GM21619 (cell line): ENCODE data around the gene CPZ.

ENCODE experiments used
- ATAC-seq: cut with Tn5 transposase; IDR thresholded peaks from one replicate; pipeline ENCODE4 v1.9.1; 2021; ENCODE audit not compliant: unreplicated experiment

The CPZ gene

DNA sequence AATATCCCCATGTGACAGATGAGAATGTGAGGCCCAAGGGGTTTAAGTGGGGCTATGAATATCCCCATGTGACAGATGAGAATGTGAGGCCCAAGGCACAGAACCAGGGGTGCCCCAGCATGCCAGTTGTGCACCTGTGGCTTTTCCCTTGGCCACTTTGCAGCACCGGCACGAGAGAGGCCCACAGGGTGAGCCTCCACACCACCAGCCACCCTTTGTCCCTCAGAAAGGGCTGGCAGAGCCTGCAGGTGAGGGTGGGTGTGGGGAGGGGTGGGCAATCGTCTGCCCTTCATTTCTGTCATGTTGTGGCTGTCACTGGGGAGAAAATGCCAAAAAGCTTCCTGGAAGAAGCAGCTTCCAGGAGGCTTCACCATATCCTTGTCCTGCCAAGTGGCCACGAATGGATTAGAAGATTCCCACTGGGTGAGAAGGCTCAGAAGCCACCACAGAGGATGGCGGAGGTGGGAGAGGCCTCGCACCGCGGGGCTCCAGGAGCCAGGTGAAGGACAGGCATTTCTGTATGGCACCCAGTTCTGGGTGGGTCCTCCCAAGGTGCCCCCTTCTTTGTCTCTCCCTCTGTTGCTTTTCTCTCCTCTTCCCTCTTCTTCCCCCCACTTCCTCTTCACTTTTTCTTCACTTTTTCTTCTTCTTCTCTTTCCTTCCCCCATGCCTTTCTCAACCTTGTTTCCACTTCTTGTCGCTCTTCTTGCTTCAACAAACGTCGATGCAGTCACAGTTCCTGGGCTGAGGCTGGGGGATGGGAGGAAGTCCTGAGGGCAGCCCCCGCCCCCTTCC lies 12.8 kb upstream of the CPZ start:
- no peak for ATAC-seq

GRCh38 chr4:8580321-8581093 lies 12.1 kb upstream of the CPZ start, which contains the start of gene GPR78:
GPR78 (plus strand) TSS chr4:8580392; CDS start chr4:8580983, 591 bp downstream.
- no peak for ATAC-seq

GRCh38 chr4:8581094-8581861 lies 11.3 kb upstream of the CPZ start:
- no peak for ATAC-seq

DNA sequence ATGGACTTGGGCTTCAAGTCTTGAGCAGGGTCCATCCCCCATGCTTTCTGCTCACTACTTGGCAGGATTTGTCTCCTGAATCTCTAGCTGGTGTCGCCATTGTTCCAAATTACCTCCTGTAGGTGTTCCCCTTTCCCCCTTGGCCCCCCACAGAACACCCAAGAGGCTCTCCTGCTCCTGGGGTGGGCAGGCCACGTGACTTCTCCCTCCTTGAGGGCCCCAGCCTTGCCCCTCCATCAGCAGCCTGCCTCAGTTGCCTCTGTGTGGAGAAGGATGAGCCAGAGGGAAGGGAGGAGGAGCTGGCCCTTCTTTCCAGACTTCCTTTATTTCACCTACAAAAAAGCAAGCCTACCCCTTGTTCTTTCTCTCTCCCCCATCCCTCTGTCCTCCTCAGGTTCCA lies 10.5 kb upstream of the CPZ start:
- ATAC-seq = no peak

- no peak for ATAC-seq
Measured at GRCh38 chr4:8582436-8582835, 10.1 kb upstream of the CPZ start.

- ATAC-seq = no peak
Measured at GRCh38 chr4:8582941-8583654, 9.5 kb upstream of the CPZ start.

- no peak for ATAC-seq
Measured at GRCh38 chr4:8583655-8584025, 8.9 kb upstream of the CPZ start.

DNA sequence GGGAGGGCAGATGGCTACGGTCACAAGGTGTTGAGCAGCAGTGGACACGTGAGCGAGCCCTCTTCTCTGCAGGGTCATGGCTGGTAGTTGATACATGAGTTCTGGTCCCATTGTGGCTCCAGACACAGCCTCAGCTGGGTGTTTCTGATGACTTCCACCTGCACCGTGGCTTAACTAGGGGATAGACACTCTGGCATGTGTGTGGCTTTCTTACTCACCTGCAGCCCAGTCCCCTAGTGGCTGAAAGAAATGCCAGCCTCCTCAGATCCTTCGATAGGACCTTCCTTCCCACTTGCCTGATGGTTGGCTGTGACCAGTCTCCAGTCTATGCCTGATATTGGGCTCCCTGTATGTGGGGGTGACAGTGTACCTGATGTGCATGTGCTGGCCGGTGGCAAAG lies 7.4 kb upstream of the CPZ start:
- ATAC-seq = no peak

DNA sequence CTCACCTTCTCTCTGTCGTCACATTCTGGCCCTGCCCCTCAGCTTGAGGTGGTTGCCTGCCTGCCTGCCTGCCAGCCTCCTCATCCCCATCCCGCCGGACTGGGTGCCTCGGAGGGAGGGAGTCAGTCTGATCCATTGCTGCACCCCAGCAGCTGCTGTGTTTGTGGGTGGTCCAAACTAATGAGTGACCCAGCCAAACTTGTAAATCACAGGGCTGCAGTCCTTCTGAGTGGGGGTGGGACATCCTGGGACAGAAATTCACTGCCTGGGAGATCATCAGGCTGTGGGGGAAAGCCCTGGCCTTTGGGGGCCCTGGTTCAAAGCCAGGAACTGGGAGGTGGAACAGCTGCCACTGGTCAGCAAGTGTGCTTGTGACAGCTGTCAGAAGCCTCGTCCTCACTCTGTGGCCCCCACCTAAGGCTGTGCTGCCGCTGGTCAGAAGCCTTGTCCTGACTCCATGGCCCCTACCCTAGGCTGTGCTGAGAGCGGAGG lies 6.8 kb upstream of the CPZ start:
- no peak for ATAC-seq

DNA sequence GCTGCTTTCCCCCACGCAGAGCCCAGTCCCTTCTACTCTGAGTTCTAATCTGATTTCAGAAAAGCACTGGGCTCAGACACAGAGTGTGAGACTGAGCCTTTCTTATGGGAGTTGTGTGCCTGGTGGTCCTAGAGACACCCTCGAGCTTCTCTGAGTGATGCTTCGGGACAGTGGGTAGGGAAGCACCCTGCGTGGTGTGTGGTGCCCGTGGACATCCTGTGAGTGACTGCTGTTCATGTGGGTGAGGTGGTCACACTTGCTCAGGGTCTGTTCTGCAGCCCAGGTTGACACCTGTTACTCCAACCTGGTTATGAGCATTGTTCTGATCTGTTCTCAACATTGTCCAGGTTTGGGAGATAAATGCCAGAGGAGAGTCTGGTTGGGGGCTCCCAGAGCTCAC lies 6.3 kb upstream of the CPZ start:
- ATAC-seq = no peak

DNA sequence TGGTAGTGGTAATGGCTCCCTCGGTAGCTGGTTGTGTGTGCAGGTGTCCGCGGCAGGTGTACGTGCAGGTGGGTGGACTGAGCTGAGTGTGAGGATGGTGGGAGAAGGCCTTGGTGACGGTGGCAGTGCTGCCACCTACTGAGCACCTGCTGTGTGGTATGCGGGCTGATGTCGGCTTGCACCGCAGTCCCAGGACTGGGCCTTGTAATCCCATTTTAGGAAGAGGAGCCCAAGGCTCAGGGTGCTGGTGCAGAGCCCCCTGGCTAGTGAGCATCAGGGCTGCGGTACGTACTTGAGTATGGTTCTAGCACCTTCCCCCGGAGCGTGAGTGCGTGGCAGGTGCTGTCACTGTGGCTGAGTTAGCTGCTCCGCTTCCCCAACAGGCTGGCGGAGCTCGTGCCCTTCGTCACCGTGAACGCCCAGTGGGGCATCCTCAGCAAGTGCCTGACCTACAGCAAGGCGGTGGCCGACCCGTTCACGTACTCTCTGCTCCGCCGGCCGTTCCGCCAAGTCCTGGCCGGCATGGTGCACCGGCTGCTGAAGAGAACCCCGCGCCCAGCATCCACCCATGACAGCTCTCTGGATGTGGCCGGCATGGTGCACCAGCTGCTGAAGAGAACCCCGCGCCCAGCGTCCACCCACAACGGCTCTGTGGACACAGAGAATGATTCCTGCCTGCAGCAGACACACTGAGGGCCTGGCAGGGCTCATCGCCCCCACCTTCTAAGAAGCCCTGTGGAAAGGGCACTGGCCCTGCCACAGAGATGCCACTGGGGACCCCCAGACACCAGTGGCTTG lies 5.7 kb upstream of the CPZ start:
- ATAC-seq = no peak

DNA sequence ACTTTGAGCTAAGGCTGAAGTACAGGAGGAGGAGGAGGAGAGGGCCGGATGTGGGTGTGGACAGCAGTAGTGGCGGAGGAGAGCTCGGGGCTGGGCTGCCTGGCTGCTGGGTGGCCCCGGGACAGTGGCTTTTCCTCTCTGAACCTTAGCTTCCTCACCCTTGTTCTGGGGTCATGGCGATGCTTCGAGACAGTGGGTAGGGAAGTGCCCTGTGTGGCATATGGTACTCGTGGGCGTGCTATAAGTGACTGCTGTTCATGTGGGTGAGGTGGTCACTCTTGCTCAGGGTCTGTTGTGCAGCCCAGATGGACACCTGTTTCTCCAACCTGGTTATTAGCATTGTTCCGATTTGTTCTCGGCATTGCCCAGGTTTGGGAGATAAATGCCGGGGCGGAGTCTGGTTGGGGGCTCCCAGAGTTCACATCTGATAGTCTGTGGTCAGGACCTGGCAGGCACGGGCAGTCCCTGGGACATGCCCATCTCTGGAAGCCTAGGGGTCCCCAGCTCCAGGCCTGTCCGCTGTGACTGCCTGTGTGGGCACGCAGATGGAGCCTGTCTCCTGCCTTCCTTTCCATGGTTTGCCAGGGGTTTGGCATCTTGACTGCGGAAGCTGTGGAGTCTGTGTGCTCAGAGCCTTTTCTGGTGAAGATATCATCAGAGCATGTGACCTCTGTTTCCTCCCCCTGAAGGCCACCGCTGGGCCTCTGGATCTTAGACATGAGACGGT lies 4.9 kb upstream of the CPZ start:
- ATAC-seq = no peak

DNA sequence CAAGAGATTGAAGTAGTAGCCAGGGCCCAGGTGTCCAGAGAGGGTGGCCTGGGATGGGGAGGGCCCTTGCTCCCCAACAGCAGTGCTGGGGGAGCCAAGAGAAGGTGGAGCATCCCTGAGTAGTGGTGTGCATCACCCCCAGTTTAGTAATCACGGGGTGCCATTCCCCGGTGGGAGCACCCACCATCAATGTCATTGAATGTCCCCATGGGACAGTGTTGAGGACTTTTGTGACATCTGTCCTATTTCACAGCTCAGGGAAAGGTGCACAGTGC lies 4.4 kb upstream of the CPZ start:
- ATAC-seq = no peak

- ATAC-seq = no peak
Measured at GRCh38 chr4:8589336-8589735, 3.2 kb upstream of the CPZ start.

DNA sequence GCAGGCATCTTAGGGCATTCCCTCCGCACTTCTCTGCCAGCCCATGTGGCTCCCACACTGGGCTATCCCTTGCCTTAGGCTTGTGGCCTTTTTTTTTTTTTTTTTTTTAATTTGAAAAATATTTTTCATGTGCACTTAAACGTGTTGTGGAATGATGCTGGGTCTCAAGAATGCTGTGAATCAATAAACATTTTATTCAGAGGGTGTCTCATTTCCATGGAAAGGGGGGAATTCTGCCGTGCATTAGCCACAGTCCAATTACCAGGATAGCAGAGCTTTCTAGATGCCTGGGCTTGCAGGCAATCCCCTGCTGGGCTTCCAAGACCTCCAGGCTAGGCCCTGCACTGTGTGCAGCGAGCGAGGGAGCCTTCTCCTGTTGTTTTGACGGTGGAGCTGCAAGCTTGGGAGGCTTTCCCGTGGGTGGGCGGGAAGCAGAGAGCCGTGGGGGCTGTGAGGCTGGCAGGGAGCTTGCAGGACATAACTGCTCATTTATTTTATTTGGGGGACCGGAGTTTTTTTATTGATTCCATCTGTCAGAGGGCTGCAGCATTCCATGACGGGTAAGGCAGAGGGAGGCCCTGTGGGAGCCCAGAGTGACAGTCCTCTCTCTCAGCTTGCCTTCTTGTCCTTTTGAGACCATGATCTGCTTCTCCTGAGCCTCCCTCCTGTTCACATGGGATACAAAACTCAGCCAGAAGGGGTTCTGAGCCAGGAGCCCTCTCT lies 2.6 kb upstream of the CPZ start:
- no peak for ATAC-seq

GRCh38 chr4:8590546-8590880 lies 2.1 kb upstream of the CPZ start:
- ATAC-seq = no peak

- ATAC-seq = no peak
Measured at GRCh38 chr4:8591114-8591513, 1.5 kb upstream of the CPZ start.

- ATAC-seq = no peak
Measured at GRCh38 chr4:8591626-8592365, 769 bp upstream of the CPZ start.
